ENCODE results near the gene ACTL7B. TPM values are rescaled to one million over a fixed set of nuclear protein-coding genes. Genes with fewer than 3 reads are reported as not detected.

The ACTL7B gene
- total and polyA plus RNA-seq, 2 donors (not counting 1 experiment from before 2014, with no cell fraction given): 0.07 TPM; not detected in 1

DNA sequence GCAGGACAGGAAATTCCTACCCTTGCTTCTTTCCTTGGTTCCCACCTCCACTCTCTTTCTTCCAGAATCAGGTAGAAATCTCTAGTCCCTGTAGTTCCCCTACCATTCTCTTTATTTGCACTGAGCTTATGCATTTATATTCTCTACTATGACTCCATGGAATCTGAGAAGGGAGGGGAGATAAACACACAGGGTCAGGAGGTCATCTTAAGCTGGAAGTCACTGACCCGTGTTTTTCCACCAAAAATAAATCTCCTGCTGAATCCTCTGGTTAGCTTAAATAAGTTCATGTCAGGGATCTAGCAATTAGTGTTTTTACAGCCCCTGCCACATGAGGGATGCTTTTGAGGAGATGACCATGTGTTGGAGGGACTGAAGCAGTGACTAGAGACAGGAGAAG is 3.7 kb downstream of the ACTL7B start:
- H3K9me3 ChIP-seq (ENCODE audit: control extremely low read depth in 1 of 3, control insufficient read depth in 2 of 3, insufficient read depth in 1 of 3, low read length in 2 of 3): no peaks in the 10 kb centered on the region
- ChIA-PET CTCF (interaction anchor here (0.9 kb wide), 1 partner anchor 90 kb away, joined by 3 read pairs; no protein-coding TSS in a partner anchor), POLR2A (no interaction called here)
- no peak overlapping the region for H3K9ac ChIP-seq (ENCODE audit: low read length)
- ATAC-seq (ENCODE audit: low read depth): no peak
- no peak overlapping the region for H2AFZ ChIP-seq (ENCODE audit: insufficient read depth, low read depth, low read length, poor library complexity, severe bottlenecking)
- no peaks in the 10 kb centered on the region for H3K4me1 ChIP-seq (ENCODE audit: control insufficient read depth in 2 of 2, insufficient read depth in 2 of 2, low read length in 2 of 2)
- H3K27me3 ChIP-seq (replicated peaks in 1 of 4; ENCODE audit: control extremely low read depth in 1 of 4, control insufficient read depth in 3 of 4, insufficient read depth in 4 of 4, low read length in 3 of 4): no peaks in the 10 kb centered on the region
- intact Hi-C loops (cut with micrococcal nuclease): no loop called here
- H3K79me2 ChIP-seq (ENCODE audit: control insufficient read depth, insufficient read depth, low read length): no peaks in the 10 kb centered on the region
- H3K4me1 Mint-ChIP-seq: no peaks in the 10 kb centered on the region
- peaks cover 12% of the 10 kb centered on the region for H3K27me3 Mint-ChIP-seq
- DNase-seq: no peak
- H3K36me3 ChIP-seq (replicated peaks in 1 of 2; ENCODE audit: control extremely low read depth in 1 of 2, control insufficient read depth in 1 of 2, extremely low read depth in 1 of 2, insufficient read depth in 2 of 2, low read length in 1 of 2): no peaks in the 10 kb centered on the region
- no peak overlapping the region for H3K4me3 Mint-ChIP-seq
- no peak overlapping the region for H3K4me3 ChIP-seq (ENCODE audit: control extremely low read depth in 1 of 5, extremely low read depth in 1 of 5, insufficient read depth in 1 of 5, low read depth in 2 of 5, low read length in 4 of 5)
- no peaks in the 10 kb centered on the region for H3K9me3 Mint-ChIP-seq (ENCODE audit: insufficient read depth)
- no peak overlapping the region for H3K4me2 ChIP-seq (replicated peaks; ENCODE audit: low read depth, low read length, poor library complexity, severe bottlenecking)
- H4K20me1 ChIP-seq (ENCODE audit: control insufficient read depth, insufficient read depth, low read length, poor library complexity, severe bottlenecking): no peaks in the 10 kb centered on the region
- 80% methylated on average over 1 of the region's 1 CpG for WGBS (ENCODE audit: insufficient coverage)
- TF ChIP-seq EZH2 (IDR thresholded peaks at IDR 0.05; ENCODE audit: borderline replicate concordance, insufficient read depth, low read depth, low read length, poor library complexity, severe bottlenecking): no peak
- TF ChIP-seq, protein P1, sequence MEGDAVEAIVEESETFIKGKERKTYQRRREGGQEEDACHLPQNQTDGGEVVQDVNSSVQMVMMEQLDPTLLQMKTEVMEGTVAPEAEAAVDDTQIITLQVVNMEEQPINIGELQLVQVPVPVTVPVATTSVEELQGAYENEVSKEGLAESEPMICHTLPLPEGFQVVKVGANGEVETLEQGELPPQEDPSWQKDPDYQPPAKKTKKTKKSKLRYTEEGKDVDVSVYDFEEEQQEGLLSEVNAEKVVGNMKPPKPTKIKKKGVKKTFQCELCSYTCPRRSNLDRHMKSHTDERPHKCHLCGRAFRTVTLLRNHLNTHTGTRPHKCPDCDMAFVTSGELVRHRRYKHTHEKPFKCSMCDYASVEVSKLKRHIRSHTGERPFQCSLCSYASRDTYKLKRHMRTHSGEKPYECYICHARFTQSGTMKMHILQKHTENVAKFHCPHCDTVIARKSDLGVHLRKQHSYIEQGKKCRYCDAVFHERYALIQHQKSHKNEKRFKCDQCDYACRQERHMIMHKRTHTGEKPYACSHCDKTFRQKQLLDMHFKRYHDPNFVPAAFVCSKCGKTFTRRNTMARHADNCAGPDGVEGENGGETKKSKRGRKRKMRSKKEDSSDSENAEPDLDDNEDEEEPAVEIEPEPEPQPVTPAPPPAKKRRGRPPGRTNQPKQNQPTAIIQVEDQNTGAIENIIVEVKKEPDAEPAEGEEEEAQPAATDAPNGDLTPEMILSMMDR (IDR thresholded peaks at IDR 0.05): no peak
- no peak overlapping the region for H3K27ac Mint-ChIP-seq
- no peak overlapping the region for H3K27ac ChIP-seq (ENCODE audit: low read length in 2 of 2)

DNA sequence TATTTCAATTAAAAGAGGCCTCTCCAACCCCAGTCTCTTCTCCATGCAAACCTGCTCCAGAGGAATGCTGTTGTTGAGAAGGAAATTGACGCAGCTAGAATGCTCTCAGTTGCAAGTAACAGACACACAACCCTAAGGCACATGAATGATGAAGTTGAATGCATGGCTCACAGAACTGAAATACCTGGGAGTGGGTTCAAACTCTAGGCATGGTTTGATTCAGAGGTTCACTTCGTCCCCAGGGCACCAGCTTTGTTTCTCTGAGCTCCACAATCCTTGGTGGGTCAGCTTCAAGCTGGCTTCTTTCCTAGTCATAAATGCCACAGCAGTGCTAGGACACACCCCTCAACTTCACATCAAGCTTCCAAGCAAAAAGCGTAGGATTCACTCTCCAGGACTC is 4.6 kb downstream of the ACTL7B start:
- no peak overlapping the region for H3K27ac ChIP-seq (ENCODE audit: low read length in 2 of 2)
- ATAC-seq (ENCODE audit: low read depth) (no peak), DNase-seq (no peak)
- Mint-ChIP-seq H3K27ac (no peak overlapping the region), H3K4me1 (peaks cover 2% of the 10 kb centered on the region), H3K27me3 (peaks cover 12% of the 10 kb centered on the region), H3K9me3 (ENCODE audit: insufficient read depth) (no peaks in the 10 kb centered on the region), H3K4me3 (no peak overlapping the region)
- no peaks in the 10 kb centered on the region for H3K9me3 ChIP-seq (ENCODE audit: control extremely low read depth in 1 of 3, control insufficient read depth in 2 of 3, insufficient read depth in 1 of 3, low read length in 2 of 3)
- H3K79me2 ChIP-seq (ENCODE audit: control insufficient read depth, insufficient read depth, low read length): no peaks in the 10 kb centered on the region
- intact Hi-C loops (cut with micrococcal nuclease): no loop called here
- POLR2A ChIA-PET: no interaction called here
- 73% methylated on average over 2 of the region's 3 CpGs for WGBS (ENCODE audit: insufficient coverage)
- H3K4me2 ChIP-seq (replicated peaks; ENCODE audit: low read depth, low read length, poor library complexity, severe bottlenecking): no peak overlapping the region
- no peak overlapping the region for H3K4me3 ChIP-seq (ENCODE audit: control extremely low read depth in 1 of 5, extremely low read depth in 1 of 5, insufficient read depth in 1 of 5, low read depth in 2 of 5, low read length in 4 of 5)
- CTCF ChIA-PET: no interaction called here
- no peak for TF ChIP-seq EZH2 (IDR thresholded peaks at IDR 0.05; ENCODE audit: borderline replicate concordance, insufficient read depth, low read depth, low read length, poor library complexity, severe bottlenecking)
- TF ChIP-seq, protein P1 (IDR thresholded peaks at IDR 0.05): no peak
- no peak overlapping the region for H3K9ac ChIP-seq (ENCODE audit: low read length)
- H2AFZ ChIP-seq (ENCODE audit: insufficient read depth, low read depth, low read length, poor library complexity, severe bottlenecking): no peak overlapping the region
- no peaks in the 10 kb centered on the region for H3K36me3 ChIP-seq (replicated peaks in 1 of 2; ENCODE audit: control extremely low read depth in 1 of 2, control insufficient read depth in 1 of 2, extremely low read depth in 1 of 2, insufficient read depth in 2 of 2, low read length in 1 of 2)
- H4K20me1 ChIP-seq (ENCODE audit: control insufficient read depth, insufficient read depth, low read length, poor library complexity, severe bottlenecking): no peaks in the 10 kb centered on the region
- H3K4me1 ChIP-seq (ENCODE audit: control insufficient read depth in 2 of 2, insufficient read depth in 2 of 2, low read length in 2 of 2): no peaks in the 10 kb centered on the region
- no peaks in the 10 kb centered on the region for H3K27me3 ChIP-seq (replicated peaks in 1 of 4; ENCODE audit: control extremely low read depth in 1 of 4, control insufficient read depth in 3 of 4, insufficient read depth in 4 of 4, low read length in 3 of 4)

Measured in B cell (primary cell).